ES-I3 (cell line): Measurements from ENCODE around the gene EAF1.
"Not testable (repeated sequence)": the region's sequence is repeated elsewhere in the genome, so short reads cannot be mapped to it uniquely, and the experiment has no call there.

Experiments
- H3K36me3 ChIP-seq: 2 replicates; pipeline ENCODE4 v1.6.1; 2013; ENCODE audit warnings: mild to moderate bottlenecking, low read length, control low read depth, moderate library complexity; ENCODE audit not compliant: insufficient read depth
- H3K4me1 ChIP-seq: 2 replicates; pipeline ENCODE4 v1.6.1; 2013; ENCODE audit warnings: mild to moderate bottlenecking, control low read depth, low read length; ENCODE audit not compliant: insufficient read depth
- H3K9ac ChIP-seq: 2 replicates; pipeline ENCODE4 v1.6.1; 2013; ENCODE audit warnings: low read depth, mild to moderate bottlenecking, low read length, moderate library complexity
- H3K9me3 ChIP-seq: 2 replicates; pipeline ENCODE4 v1.6.1; 2013; ENCODE audit warnings: mild to moderate bottlenecking, low read length, moderate library complexity; ENCODE audit not compliant: control insufficient read depth, insufficient read depth

The EAF1 gene

GRCh38 chr3:15452961-15453360 is 25.6 kb downstream of the EAF1 start:
- no peaks in the 10 kb centered on the region for H3K9me3 ChIP-seq
- no peak overlapping the region for H3K9ac ChIP-seq
- H3K36me3 ChIP-seq = no peaks in the 10 kb centered on the region
- no peaks in the 10 kb centered on the region for H3K4me1 ChIP-seq

DNA sequence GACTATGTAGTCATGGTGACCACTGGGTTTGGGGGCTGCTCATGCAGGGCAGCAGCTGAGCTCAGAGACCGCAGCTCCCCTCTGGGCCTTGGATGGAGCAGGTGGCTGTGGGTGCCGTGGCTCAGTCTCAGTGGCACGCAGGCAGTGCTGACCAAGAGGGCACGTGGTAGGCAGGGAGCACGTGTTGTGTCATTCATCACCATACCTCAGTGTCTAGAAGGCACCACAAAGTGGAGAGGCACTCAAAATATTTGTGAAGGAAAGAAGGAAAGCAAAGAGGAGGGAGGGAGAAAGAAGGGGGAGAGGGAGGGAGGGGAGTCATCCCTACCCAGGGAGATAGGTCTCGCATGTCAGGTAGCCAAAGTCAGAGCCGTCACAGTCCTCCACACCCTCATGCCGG is 26.1 kb downstream of the EAF1 start:
- Histone ChIP-seq H3K9me3 (no peaks in the 10 kb centered on the region), H3K9ac (no peak overlapping the region), H3K36me3 (no peaks in the 10 kb centered on the region), H3K4me1 (no peaks in the 10 kb centered on the region)

DNA sequence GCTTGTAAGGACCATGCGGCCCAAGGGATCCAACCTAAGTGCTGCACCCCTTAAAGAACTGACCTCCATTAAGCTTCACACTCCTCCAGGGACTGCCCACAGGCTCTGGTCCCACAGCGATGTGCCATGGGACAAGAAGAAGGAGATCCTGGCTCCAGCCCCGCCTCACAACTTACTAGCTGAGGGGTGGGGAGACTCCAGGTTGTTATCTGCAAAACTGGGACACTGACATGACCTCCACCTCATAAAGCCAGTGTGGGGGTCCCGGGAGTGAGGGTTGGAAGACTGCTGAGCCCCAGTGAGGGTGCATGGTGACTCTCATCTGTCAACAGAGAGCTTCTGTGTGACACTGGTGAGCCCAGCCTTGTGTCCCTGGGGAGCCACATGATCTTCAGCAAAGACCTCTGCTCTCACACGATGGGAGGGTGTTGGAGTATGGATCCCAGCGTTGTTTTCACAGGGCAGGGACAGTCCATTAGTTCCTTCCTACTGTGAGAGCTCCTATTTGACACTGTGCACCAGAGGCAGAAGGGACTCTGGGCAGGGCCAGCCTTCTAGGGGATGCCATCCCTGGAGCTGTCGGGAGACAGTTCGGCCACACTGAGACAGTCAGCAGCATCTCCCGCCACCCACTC is 26.7 kb downstream of the EAF1 start:
- H3K4me1 ChIP-seq = no peaks in the 10 kb centered on the region
- H3K36me3 ChIP-seq = no peaks in the 10 kb centered on the region
- no peaks in the 10 kb centered on the region for H3K9me3 ChIP-seq
- H3K9ac ChIP-seq = no peak overlapping the region

DNA sequence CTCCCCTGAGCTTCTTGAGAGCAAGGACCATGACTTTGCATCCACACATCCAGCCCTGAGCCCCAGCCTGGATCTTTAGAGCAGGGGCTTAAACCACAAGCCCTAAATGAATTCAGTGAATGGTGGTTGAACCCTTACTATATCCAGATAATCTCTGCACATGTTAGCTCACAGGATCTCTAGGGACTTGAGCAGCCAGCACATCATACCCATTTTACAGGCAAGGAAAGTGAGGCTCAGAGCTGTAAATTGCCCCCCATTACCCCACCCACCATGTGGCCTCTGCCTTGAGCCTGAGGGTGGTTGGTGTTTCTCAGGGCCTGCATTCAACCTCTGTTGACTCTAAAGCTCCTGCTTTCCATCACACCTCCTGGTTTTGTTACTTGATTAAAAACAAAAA is 27.6 kb downstream of the EAF1 start:
- H3K9ac ChIP-seq = no peak overlapping the region
- no peaks in the 10 kb centered on the region for H3K9me3 ChIP-seq
- H3K4me1 ChIP-seq = no peaks in the 10 kb centered on the region
- no peaks in the 10 kb centered on the region for H3K36me3 ChIP-seq

DNA sequence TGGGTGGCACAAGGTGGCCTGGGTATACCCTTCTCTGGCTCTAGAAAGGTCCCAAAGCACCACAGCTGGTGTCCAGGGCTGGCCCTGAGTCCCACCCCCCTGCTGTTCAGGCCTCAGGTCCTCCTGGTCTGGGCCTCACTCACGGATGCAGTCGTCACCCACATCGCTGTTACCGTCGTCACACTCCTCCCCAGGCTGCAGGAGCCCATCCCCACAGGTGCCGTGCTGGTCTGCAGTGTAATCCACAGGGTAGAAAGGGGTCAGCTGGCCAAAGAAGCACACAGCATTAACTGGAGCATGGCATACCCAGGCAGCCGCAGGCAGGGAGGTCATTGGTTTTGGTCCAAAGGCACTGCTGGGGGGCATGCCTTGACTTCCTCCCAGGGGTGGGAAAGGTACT is 28.4 kb downstream of the EAF1 start:
- Histone ChIP-seq H3K4me1 (no peaks in the 10 kb centered on the region), H3K36me3 (no peaks in the 10 kb centered on the region), H3K9me3 (no peaks in the 10 kb centered on the region), H3K9ac (no peak overlapping the region)

DNA sequence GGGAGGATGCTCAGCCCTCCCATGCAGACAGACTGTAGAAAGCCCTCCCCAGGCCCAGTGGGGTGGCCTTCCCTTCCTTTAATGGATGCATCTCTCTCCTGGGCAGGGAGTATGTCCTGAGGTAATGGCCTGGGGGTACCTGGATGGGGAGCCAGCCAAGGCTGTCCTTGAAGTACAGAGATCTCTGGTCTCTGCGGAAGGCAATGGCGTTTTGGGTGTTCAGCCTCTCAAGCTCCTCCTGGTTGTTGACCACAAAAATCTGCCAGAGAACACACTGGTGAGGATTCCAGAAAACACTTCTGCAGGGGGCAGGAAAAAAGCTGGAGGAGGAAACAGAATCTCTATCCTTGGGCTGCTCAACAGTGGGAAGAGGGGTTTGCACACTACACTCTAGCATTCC is 28.9 kb downstream of the EAF1 start:
- Histone ChIP-seq H3K4me1 (no peaks in the 10 kb centered on the region), H3K9me3 (no peaks in the 10 kb centered on the region), H3K36me3 (no peaks in the 10 kb centered on the region), H3K9ac (no peak overlapping the region)

DNA sequence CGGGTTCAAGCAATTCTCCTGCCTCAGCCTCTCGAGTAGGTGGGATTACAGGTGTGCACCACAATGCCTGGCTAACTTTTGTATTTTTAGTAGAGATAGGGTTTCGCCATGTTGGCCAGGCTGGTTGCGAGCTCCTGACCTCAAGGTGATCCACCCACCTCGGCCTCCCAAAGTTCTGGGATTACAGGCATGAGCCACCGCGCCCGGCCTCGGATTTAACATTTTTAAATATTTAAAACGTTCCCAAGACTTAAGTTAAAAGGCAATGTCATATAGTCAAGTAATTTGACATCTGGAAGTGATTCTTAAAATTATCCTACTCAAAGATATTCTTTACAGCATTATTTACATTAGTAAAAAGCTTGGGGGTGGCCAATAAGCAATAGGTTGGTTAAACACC is 29.5 kb downstream of the EAF1 start:
- not testable (repeated sequence) for H3K4me1 ChIP-seq, H3K9ac ChIP-seq, H3K36me3 ChIP-seq, H3K9me3 ChIP-seq

GRCh38 chr3:15458212-15458780 is 30.9 kb downstream of the EAF1 start:
- H3K9ac ChIP-seq = no peak overlapping the region
- no peaks in the 10 kb centered on the region for H3K4me1 ChIP-seq
- H3K36me3 ChIP-seq = no peaks in the 10 kb centered on the region
- H3K9me3 ChIP-seq = no peaks in the 10 kb centered on the region

DNA sequence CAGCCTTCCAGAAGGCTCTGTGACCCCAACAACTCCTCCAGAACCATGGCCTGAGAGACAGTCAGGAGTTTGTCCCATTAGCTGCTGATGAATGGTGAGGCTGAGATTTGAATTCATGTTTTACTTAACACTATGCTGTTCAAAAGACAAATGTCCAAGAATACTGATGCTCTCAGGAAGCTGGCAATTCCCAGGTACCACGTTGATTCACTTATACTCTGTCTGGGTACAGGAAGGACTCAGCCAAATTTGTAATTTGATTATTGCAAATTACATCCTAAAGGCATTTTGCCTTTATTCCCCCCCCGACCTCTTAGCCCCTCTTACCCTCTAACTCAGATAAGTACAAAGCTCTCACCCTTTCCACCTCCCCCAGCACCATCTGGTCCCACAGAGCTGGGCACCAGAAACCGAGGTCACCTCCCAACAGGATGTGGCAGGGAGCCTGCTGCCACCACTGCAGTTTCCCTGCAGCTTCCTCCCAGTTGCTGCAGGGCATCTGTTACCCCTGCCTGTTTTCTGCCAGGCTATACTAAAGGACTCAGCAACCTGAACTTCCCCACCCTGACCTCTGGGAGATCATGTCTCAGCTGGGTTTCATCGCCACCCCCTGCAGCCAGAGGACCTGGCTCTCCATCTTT is 33.6 kb downstream of the EAF1 start:
- Histone ChIP-seq H3K9me3 (no peaks in the 10 kb centered on the region), H3K4me1 (no peaks in the 10 kb centered on the region), H3K9ac (no peak overlapping the region), H3K36me3 (no peaks in the 10 kb centered on the region)

GRCh38 chr3:15462451-15462850 is 35.1 kb downstream of the EAF1 start:
- Histone ChIP-seq H3K4me1 (no peaks in the 10 kb centered on the region), H3K36me3 (no peaks in the 10 kb centered on the region), H3K9me3 (no peaks in the 10 kb centered on the region), H3K9ac (no peak overlapping the region)

GRCh38 chr3:15465876-15466585 is 38.6 kb downstream of the EAF1 start:
- H3K9ac ChIP-seq = no peak overlapping the region
- no peaks in the 10 kb centered on the region for H3K36me3 ChIP-seq
- H3K9me3 ChIP-seq = no peaks in the 10 kb centered on the region
- H3K4me1 ChIP-seq = no peaks in the 10 kb centered on the region

DNA sequence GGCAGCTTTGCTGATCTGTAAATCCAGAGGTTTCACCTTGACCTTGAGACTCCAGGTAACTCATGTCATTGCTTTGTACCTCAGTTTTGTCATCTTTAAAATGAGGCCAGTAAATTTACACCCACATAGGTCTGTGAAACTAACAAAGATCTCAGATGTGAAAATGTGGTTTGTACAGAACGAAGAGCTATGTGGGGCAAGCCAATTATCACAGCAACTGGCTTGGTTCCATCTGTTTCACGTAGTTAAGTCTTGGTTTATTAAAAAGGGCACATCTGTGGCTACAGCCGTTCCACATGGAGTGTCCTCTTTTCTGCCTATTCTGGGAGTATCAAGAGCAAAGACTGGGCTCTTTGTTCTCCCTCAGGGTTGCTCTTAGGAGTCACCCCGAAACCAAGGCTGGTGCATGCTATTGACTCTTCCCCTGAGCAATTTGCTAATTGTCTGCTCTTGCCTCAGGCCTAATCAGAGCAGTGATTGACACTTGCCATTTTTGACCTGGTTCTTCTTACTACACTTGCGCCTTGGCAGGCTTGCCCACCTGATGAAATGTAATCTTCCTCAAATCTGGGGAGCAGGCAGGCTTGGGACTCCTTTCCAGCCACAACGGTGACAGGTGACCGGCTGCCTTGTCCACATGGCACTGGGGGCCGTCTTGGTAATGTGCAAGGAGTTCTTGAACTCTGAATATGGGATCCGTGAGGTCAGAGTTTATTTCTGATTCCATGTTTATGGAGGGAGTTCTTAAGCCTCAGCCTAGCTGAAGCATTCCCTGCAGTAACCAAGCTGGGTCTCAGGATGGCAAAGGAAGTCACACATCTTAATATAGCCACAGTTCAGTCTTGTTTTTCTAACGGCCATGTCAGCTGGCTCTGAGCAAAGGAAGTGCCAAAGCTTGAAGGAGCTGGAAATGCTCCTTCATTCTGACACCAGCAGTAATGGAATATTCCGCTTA is 40.1 kb downstream of the EAF1 start:
- no peaks in the 10 kb centered on the region for H3K4me1 ChIP-seq
- no peak overlapping the region for H3K9ac ChIP-seq
- H3K36me3 ChIP-seq = no peaks in the 10 kb centered on the region
- H3K9me3 ChIP-seq = no peaks in the 10 kb centered on the region

DNA sequence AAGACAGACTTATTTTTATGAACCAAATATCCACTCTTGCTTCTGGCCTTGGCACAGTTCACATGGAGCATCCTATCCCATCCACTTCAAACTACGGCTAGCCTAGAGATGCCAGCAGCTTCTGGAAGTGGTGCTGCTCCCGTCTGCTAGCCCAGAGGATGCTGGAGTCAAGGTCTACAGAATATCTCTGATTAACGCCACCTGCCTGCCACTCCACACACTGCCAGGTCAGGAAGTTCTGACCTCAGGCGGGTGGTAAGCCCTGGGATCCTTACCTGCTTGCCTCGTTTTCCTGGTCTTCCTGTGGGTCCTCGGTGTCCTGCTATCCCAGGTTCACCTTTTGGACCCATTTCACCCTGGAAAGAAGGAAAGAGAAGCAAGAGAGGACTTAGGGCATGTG is 42.9 kb downstream of the EAF1 start:
- H3K9me3 ChIP-seq = no peaks in the 10 kb centered on the region

GRCh38 chr3:15470849-15471248 is 43.5 kb downstream of the EAF1 start:
- no peak overlapping the region for H3K9ac ChIP-seq

More for the DNA sequence above, 42.9 kb downstream of the EAF1 start:
- no peaks in the 10 kb centered on the region for H3K36me3 ChIP-seq
- H3K9ac ChIP-seq = no peak overlapping the region
- no peaks in the 10 kb centered on the region for H3K4me1 ChIP-seq

More at GRCh38 chr3:15470849-15471248, 43.5 kb downstream of the EAF1 start:
- H3K9me3 ChIP-seq = no peaks in the 10 kb centered on the region
- H3K4me1 ChIP-seq = no peaks in the 10 kb centered on the region
- no peaks in the 10 kb centered on the region for H3K36me3 ChIP-seq
